Astrocyte (in vitro differentiated cells and primary cell): ENCODE measurements around the gene POLE3.

ENCODE experiments used
- EZH2 ChIP-seq: IDR thresholded peaks from 2 replicates; pipeline ENCODE4 v1.6.1; 2012; ENCODE audit warnings: mild to moderate bottlenecking, low read length, inconsistent platforms; ENCODE audit not compliant: insufficient read depth
- TF ChIP-seq, protein P1 (sequence below): IDR thresholded peaks from 2 replicates; pipeline ENCODE4 v1.5.1; 2011; ENCODE audit warnings: low read depth, mild to moderate bottlenecking, inconsistent platforms, low read length, moderate library complexity; ENCODE audit not compliant: insufficient read depth

DNA sequence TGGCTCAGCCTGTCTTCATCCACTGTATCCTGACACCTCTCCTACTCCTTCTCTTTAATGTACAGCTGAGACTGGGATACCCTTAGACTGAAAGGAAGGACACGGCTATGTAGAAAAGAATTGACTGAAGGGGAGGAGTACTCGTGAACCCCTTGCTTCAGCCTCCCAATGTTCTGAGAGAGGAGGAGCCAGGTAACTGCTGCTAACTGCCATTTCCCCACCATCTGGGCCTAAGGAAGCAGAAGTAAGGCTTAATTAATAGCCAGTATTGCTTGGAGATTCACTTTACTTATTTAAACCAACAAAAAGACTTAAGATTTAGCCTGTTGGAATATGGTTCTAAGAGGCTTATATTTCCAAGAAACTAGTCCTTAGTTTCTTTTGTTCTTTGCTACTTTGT lies 34.3 kb upstream of the POLE3 start:
- TF ChIP-seq, protein P1, sequence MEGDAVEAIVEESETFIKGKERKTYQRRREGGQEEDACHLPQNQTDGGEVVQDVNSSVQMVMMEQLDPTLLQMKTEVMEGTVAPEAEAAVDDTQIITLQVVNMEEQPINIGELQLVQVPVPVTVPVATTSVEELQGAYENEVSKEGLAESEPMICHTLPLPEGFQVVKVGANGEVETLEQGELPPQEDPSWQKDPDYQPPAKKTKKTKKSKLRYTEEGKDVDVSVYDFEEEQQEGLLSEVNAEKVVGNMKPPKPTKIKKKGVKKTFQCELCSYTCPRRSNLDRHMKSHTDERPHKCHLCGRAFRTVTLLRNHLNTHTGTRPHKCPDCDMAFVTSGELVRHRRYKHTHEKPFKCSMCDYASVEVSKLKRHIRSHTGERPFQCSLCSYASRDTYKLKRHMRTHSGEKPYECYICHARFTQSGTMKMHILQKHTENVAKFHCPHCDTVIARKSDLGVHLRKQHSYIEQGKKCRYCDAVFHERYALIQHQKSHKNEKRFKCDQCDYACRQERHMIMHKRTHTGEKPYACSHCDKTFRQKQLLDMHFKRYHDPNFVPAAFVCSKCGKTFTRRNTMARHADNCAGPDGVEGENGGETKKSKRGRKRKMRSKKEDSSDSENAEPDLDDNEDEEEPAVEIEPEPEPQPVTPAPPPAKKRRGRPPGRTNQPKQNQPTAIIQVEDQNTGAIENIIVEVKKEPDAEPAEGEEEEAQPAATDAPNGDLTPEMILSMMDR, result no peak
- TF ChIP-seq EZH2, result no peak
